GM12864 (cell line): ENCODE data around the gene FBLN5.

ENCODE experiments used
- DNase-seq: peaks from one replicate; pipeline ENCODE4 v3.0.0-alpha.2; 2011; ENCODE audit warnings: low read depth
- H3K4me3 ChIP-seq: 2 replicates; pipeline ENCODE4 v1.5.1; 2011; ENCODE audit warnings: mild to moderate bottlenecking, low read depth, low read length, control low read depth
- CTCF ChIP-seq: IDR thresholded peaks from 2 replicates; pipeline ENCODE4 v1.5.1; 2011; ENCODE audit warnings: low read depth, mild to moderate bottlenecking, moderate library complexity, low read length, control low read depth, inconsistent platforms; ENCODE audit errors: missing control alignments

The FBLN5 gene

DNA sequence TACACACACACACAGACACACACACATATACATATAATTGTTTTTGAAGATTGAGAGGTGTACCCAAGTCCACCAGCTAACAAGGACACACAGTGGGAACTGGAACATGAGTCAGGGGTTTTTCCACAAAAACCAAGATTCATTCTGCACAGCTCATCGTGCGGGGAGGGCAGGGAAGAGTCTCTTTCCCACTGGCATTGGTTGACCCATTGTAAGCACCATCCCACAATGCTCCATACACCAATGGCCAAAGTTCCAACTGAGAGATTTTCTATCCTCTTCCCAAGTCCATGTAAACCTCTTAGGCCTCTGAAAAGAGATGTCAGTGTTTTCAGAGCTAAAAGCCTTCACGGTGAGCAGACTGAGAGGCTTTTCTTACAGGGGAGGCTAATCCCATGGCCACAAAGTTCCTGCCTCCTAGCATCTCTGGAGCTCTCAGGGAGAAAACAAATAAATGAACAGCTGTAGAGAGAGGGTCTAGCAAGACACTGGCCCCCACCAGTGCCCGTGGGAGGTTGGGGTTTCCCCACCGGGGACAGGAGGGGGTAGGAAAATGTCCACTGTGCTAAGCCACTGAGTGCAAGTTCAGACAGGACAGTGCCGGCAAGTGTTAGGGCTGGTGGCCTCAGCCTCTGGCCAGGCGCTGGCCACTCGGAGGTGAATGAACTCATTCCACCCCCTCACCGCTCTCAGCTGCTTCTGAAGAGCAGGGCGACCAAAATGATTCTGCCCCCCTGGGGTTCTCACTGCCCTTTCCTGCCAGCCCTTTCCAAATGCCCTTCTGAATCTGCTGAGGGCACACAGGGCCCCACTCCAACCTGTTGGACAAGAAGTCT, 58.6 kb downstream of the FBLN5 start:
- DNase-seq, result no peak
- H3K4me3 ChIP-seq, result no peak overlapping the region
- no peak for TF ChIP-seq CTCF

DNA sequence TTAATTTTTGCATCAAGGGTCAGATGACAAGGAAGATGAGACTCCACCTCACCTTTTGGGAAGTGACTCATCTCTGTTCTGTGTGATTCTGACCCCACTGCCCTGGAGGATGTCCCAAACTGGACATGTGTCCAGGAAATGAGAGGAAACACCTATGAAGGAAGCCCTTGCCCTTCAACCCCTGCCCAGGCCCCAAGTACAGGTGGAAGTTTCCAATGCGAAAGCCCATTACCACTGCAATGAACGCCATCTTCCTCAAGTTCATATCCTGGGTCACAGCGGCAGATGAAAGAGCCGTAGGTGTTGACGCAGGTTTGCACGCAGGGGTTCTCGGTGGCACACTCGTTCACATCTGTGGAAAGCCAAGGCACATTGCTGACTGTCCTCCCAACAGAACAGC, 60.5 kb downstream of the FBLN5 start:
- DNase-seq, result no peak
- no peak for TF ChIP-seq CTCF

GRCh38 chr14:91885839-91886238, 61.7 kb downstream of the FBLN5 start:
- no peak for DNase-seq

More for the DNA sequence above, 60.5 kb downstream of the FBLN5 start:
- no peak overlapping the region for H3K4me3 ChIP-seq

DNA sequence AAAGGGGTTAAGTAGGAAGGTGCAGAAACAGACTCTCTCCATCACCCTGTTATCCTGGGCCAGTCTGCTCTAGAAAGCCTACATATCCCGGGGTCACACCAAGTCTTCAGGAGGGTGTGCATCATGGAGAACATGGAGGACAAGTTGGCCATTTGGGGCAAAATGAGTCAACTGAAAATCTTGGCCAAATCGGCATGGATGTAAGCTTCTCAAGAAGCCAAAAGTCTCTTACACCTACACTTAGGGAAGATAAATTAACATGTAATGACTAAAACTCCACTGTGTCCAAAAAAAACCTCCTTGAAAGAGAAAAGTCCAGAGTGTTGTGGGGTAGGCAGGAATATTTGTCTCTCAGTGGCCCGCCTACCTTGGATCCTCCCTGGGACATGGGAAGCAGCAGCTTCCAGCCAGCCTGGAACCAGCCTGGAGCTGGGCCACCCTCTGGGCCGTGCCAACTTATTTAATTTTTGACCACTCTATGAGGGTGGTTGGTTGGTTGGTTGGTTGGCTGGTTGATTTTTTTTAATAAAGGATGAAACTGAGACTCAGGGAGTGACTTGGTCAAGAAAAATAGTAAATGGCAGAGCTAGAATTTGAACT, 62.3 kb downstream of the FBLN5 start:
- no peak overlapping the region for H3K4me3 ChIP-seq
- DNase-seq, result no peak
- TF ChIP-seq CTCF, result no peak

More at GRCh38 chr14:91885839-91886238, 61.7 kb downstream of the FBLN5 start:
- TF ChIP-seq CTCF, result no peak
- H3K4me3 ChIP-seq, result no peak overlapping the region

- no peak overlapping the region for H3K4me3 ChIP-seq
- no peak for DNase-seq
- TF ChIP-seq CTCF, result no peak
Measured at GRCh38 chr14:91884664-91885063, 62.8 kb downstream of the FBLN5 start.

DNA sequence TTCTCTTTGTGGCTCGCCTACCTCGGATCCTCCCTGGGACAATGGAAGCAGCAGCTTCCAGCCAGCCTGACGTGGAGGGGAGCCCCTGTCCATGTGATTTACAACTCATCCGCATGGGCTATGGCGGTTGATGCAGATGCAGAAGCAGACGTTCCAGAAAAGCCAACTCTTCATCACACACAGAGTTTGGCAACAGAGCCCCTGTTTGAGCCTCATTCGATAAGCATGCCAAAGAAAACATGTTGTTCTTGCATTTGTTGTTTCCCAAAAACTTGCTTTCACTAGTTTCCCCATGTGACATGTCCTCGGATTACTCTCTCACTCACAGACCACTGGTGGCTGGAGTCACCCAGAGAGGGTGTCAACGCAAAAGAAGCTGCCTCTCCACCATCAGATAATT, 63.7 kb downstream of the FBLN5 start:
- H3K4me3 ChIP-seq, result no peak overlapping the region
- no peak for DNase-seq
- TF ChIP-seq CTCF, result no peak
